C4-2B (cell line): ENCODE measurements around the gene RHBDF2.

ENCODE experiments used
- H3K27ac ChIP-seq: fragments of 450-650 bp; 2 replicates; pipeline ENCODE4 v1.5.1; 2017
- ZFX ChIP-seq: fragments of 450-650 bp; IDR thresholded peaks from 2 replicates; pipeline ENCODE4 v1.6.1; 2017
- TF ChIP-seq, protein P1 (sequence below): fragments of 450-650 bp; conservative IDR thresholded peaks from 2 replicates; pipeline ENCODE4 v1.5.1; 2017; ENCODE audit warnings: mild to moderate bottlenecking

The RHBDF2 gene

GRCh38 chr17:76476736-76477135 is 24.5 kb downstream of the RHBDF2 start:
- no peak for TF ChIP-seq ZFX
- TF ChIP-seq, protein P1, sequence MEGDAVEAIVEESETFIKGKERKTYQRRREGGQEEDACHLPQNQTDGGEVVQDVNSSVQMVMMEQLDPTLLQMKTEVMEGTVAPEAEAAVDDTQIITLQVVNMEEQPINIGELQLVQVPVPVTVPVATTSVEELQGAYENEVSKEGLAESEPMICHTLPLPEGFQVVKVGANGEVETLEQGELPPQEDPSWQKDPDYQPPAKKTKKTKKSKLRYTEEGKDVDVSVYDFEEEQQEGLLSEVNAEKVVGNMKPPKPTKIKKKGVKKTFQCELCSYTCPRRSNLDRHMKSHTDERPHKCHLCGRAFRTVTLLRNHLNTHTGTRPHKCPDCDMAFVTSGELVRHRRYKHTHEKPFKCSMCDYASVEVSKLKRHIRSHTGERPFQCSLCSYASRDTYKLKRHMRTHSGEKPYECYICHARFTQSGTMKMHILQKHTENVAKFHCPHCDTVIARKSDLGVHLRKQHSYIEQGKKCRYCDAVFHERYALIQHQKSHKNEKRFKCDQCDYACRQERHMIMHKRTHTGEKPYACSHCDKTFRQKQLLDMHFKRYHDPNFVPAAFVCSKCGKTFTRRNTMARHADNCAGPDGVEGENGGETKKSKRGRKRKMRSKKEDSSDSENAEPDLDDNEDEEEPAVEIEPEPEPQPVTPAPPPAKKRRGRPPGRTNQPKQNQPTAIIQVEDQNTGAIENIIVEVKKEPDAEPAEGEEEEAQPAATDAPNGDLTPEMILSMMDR = no peak
- no peak overlapping the region for H3K27ac ChIP-seq

DNA sequence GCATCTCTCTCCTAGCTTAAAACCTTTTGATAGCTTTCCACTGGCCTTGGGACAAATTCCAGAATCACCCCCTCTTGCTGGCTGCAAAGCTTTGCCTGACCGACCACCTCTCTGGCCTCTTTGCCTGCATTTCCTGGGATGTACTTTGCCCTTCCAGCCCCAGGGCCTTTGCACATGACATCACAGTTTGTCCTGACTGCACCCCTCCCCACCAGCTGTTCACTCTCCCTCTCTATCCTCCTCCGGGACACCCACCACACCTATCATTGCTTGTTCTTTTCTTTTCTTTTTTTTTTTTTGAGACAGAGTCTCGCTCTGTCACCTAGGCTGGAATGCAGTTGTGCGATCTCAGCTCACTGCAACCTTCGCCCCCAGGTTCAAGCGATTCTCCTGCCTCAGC is 25.9 kb downstream of the RHBDF2 start:
- no peak overlapping the region for H3K27ac ChIP-seq
- TF ChIP-seq, protein P1 = no peak
- TF ChIP-seq ZFX = no peak

DNA sequence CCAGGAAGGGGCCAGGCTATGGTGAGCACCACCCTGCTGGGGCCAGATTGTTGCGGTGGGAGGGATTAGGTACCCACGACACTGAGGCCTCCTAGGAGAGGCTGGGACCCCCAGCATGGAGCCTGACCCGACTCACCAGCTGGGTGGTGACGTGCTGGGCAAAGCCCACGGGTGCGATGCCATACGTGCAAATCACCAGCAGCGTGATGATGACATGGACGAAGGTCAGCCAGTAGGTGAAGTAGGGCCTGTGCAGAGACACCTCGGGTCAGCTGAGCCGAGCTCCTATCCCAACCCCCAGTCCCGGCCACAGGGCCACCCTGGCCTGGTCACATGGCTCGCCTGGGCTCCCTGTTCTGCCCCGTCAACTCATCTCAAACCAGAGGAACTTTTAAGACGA is 26.3 kb downstream of the RHBDF2 start:
- no peak for TF ChIP-seq ZFX
- TF ChIP-seq, protein P1 = no peak
- no peak overlapping the region for H3K27ac ChIP-seq

GRCh38 chr17:76474238-76474637 is 27.0 kb downstream of the RHBDF2 start:
- TF ChIP-seq ZFX = no peak
- TF ChIP-seq, protein P1 = no peak
- no peak overlapping the region for H3K27ac ChIP-seq

GRCh38 chr17:76473541-76473985 is 27.7 kb downstream of the RHBDF2 start:
- TF ChIP-seq, protein P1 = no peak
- TF ChIP-seq ZFX = no peak
- no peak overlapping the region for H3K27ac ChIP-seq

- TF ChIP-seq, protein P1 = no peak
- no peak for TF ChIP-seq ZFX
- no peak overlapping the region for H3K27ac ChIP-seq
Measured at GRCh38 chr17:76472726-76473125, 28.5 kb downstream of the RHBDF2 start.

- no peak for TF ChIP-seq ZFX
- TF ChIP-seq, protein P1 = no peak
- H3K27ac ChIP-seq = no peak overlapping the region
Measured at GRCh38 chr17:76472258-76472645, 29.0 kb downstream of the RHBDF2 start.
